ENCODE measurements around the gene WDR26. TPM values are rescaled to one million over a fixed set of nuclear protein-coding genes. Genes with fewer than 3 reads are reported as not detected.

Gene WDR26
- total and polyA plus RNA-seq, 2 of the 4 experiments (the other 2 are of a cell fraction): 23.8 to 46.4 TPM

GRCh38 chr1:224359207-224359606 lies 75.4 kb downstream of the WDR26 start:
- Histone ChIP-seq H3K18ac (ENCODE audit: low read depth, low read length) (no peak overlapping the region), H3K4ac (ENCODE audit: low read depth, low read length) (no peak overlapping the region), H3K9me1 (ENCODE audit: insufficient read depth, low read length) (peaks cover 5% of the 10 kb centered on the region; the same call in 1 of the 2 replicates), H3K9ac (ENCODE audit: low read depth, low read length) (no peak overlapping the region), H3K4me2 (ENCODE audit: low read depth, low read length) (no peak overlapping the region), H3K9me3 (ENCODE audit: control insufficient read depth, insufficient read depth, low read length) (no peaks in the 10 kb centered on the region), H3K4me3 (ENCODE audit: insufficient read depth, low read depth, low read length) (no peak overlapping the region), H2AK9ac (replicated peaks; ENCODE audit: low read depth, low read length, poor library complexity) (no peak overlapping the region), H2BK5ac (ENCODE audit: low read depth, low read length, poor library complexity, severe bottlenecking) (no peak overlapping the region), H4K20me1 (ENCODE audit: insufficient read depth, low read length) (peaks cover 12% of the 10 kb centered on the region), H4K91ac (ENCODE audit: insufficient read depth, low read depth, low read length) (no peak overlapping the region), H3K23ac (ENCODE audit: low read depth, low read length) (no peak overlapping the region), H3K4me1 (ENCODE audit: control insufficient read depth, insufficient read depth, low read length) (peaks cover 2% of the 10 kb centered on the region), H2BK120ac (ENCODE audit: low read depth, low read length) (no peak overlapping the region), H3K36me3 (ENCODE audit: control insufficient read depth, insufficient read depth, low read length) (0 out of 2 replicates have a peak, but pooled peaks cover 1% of the 10 kb centered on the region), H3K79me1 (ENCODE audit: low read depth in 1 of 2, low read length in 2 of 2) (peaks cover 26 to 55% of the 10 kb centered on the region in 2 experiments; a peak in 3 of 4 replicates), H3K27me3 (ENCODE audit: control insufficient read depth, insufficient read depth, low read length) (no peaks in the 10 kb centered on the region), H2AFZ (replicated peaks; ENCODE audit: low read length, poor library complexity) (no peak overlapping the region), H3K27ac (ENCODE audit: insufficient read depth, low read length) (no peak overlapping the region), H3K14ac (replicated peaks; ENCODE audit: low read depth, low read length) (no peak overlapping the region), H4K8ac (ENCODE audit: low read depth in 2 of 2, low read length in 2 of 2) (no peak overlapping the region), H2AK5ac (ENCODE audit: low read depth, low read length) (no peak overlapping the region), H4K5ac (ENCODE audit: low read depth, low read length) (no peak overlapping the region), H2BK20ac (ENCODE audit: low read depth, low read length) (no peak overlapping the region), H3K56ac (ENCODE audit: extremely low read depth, insufficient read depth, low read length) (no peak overlapping the region), H2BK15ac (ENCODE audit: low read depth, low read length) (no peak overlapping the region)
- 80% methylated on average over 1 of the region's 3 CpGs; no CpG with 5 or more reads in 1 of the 2 experiments for WGBS, 2 experiments (ENCODE audit: extremely low coverage in 2 of 2, insufficient read length in 1 of 2)
- ChIA-PET POLR2A (ENCODE audit: unreplicated experiment) (no interaction called here), CTCF (no interaction called here)
- ATAC-seq (ENCODE audit: low read depth) (no peak), DNase-seq (no peak)
- TF ChIP-seq FOS (IDR thresholded peaks at IDR 0.05; ENCODE audit: low read depth, low read length) (no peak), RAD21 (IDR thresholded peaks at IDR 0.05; ENCODE audit: low read length) (no peak), MXI1 (IDR thresholded peaks at IDR 0.05; ENCODE audit: borderline replicate concordance, low read depth, low read length) (no peak), MAFK (IDR thresholded peaks at IDR 0.05; ENCODE audit: low read depth, low read length) (no peak), CEBPB (IDR thresholded peaks at IDR 0.05; ENCODE audit: low read depth, low read length) (no peak), RFX5 (IDR thresholded peaks at IDR 0.05; ENCODE audit: low read depth, low read length) (no peak), MAZ (IDR thresholded peaks at IDR 0.05; ENCODE audit: borderline replicate concordance, low read depth, low read length) (no peak), SMC3 (IDR thresholded peaks at IDR 0.05; ENCODE audit: low read depth, low read length) (no peak), USF2 (IDR thresholded peaks at IDR 0.05; ENCODE audit: low read depth, low read length) (no peak), ELK1 (IDR thresholded peaks at IDR 0.05; ENCODE audit: borderline replicate concordance, low read depth, low read length) (no peak), CTCF (conservative IDR thresholded peaks at IDR 0.05; ENCODE audit: low read depth, low read length) (no peak)
- dilution Hi-C loops (cut with HindIII; ENCODE audit: low sequenced_read_pairs, unreplicated experiment): no loop called here
- no TSS peak for BruUV-seq (replicated peaks)
- in situ Hi-C loops (cut with MboI; ENCODE audit: low sequenced_read_pairs): no loop called here
- intact Hi-C loops (cut with micrococcal nuclease): no loop called here
